ENCODE data around the gene SIRT7. TPM values are rescaled to one million over a fixed set of nuclear protein-coding genes. Genes with fewer than 3 reads are reported as not detected.

Gene SIRT7
- total and polyA plus RNA-seq, 7 donors, result 11.4 to 62.2 (median 28.8) TPM

- WGBS, 2 donors, result 1% methylated on average over 46 of the region's 46 CpGs
- Histone ChIP-seq H3K27me3 (peaks cover 0 to 13% (median 0%) of the 10 kb centered on the region in 3 donors), H3K4me1 (peaks cover 0 to 62% (median 59%) of the 10 kb centered on the region in 4 donors), H3K36me3 (peaks cover 7 to 13% (median 11%) of the 10 kb centered on the region in 4 donors), H3K9me3 (no peaks in the 10 kb centered on the region), H3K27ac (peak overlapping the region; percentile 98 to 99 (median 99)), H3K4me3 (peak overlapping the region; percentile 85 to 99 (median 92))
- peak; percentile 94 for DNase-seq
- intact Hi-C loops (cut with DNase I), result loop anchor here (2.0 kb wide), 1 partner anchor 56 kb away; the partner anchor contains the start of gene ARHGDIA
- TF ChIP-seq EP300 (IDR thresholded peaks at IDR 0.05), result no peak
- peak; percentile 54 to 61 (median 58) for TF ChIP-seq POLR2AphosphoS5 (IDR thresholded peaks at IDR 0.05)
- TF ChIP-seq POLR2A (IDR thresholded peaks at IDR 0.05), result peak; percentile 6 to 47
Observed at GRCh38 chr17:81926451-81927151, 8.6 kb upstream of the SIRT7 start.

DNA sequence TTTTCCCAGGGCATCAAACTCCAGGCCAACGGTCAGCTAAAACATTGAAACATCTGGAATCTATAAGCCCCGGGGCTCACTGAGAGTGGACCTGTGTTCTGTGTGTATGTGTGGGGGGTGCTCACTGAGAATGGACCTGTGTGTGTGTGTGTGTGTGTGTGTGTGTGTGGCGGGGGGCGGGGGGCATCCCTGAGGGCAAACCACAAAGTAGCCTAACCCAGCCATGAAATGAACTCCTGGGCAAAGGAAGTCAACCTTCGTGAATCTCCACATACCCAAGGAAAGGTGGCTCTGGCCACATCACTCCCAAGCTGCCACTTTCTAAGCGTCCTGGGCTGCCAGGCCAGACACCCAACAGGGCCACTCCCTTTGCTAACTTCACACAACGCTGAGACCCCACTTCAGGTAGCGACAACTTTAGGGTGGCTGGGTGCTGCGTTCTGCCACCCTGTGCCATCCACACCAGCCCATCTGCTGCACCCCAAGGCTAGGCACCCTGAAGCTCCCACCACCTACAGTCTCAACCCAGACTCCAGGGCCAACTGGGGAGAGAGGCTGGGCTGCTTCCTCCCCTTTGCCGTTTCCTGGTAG, 8.0 kb upstream of the SIRT7 start:
- H3K27ac ChIP-seq, result peak overlapping the region; percentile 98 to 99 (median 99)
- H3K9me3 ChIP-seq, result no peaks in the 10 kb centered on the region
- no peak for DNase-seq
- peak overlapping the region; percentile 85 to 99 (median 92) for H3K4me3 ChIP-seq
- 35 to 60% methylated on average over 10 of the region's 10 CpGs for WGBS, 2 donors
- peaks cover 7 to 19% (median 13%) of the 10 kb centered on the region in 4 donors for H3K36me3 ChIP-seq
- peaks cover 0 to 66% (median 61%) of the 10 kb centered on the region in 4 donors for H3K4me1 ChIP-seq
- intact Hi-C loops (cut with DNase I), result loop anchor here (2.0 kb wide), 1 partner anchor 55 kb away; the partner anchor contains the start of gene ARHGDIA
- peaks cover 0 to 13% (median 0%) of the 10 kb centered on the region in 3 donors for H3K27me3 ChIP-seq
- no peak for TF ChIP-seq POLR2AphosphoS5 (IDR thresholded peaks at IDR 0.05)
- TF ChIP-seq CTCF (IDR thresholded peaks at IDR 0.05), result no peak
- TF ChIP-seq EP300 (IDR thresholded peaks at IDR 0.05), result no peak
- TF ChIP-seq POLR2A (IDR thresholded peaks at IDR 0.05), result no peak

DNA sequence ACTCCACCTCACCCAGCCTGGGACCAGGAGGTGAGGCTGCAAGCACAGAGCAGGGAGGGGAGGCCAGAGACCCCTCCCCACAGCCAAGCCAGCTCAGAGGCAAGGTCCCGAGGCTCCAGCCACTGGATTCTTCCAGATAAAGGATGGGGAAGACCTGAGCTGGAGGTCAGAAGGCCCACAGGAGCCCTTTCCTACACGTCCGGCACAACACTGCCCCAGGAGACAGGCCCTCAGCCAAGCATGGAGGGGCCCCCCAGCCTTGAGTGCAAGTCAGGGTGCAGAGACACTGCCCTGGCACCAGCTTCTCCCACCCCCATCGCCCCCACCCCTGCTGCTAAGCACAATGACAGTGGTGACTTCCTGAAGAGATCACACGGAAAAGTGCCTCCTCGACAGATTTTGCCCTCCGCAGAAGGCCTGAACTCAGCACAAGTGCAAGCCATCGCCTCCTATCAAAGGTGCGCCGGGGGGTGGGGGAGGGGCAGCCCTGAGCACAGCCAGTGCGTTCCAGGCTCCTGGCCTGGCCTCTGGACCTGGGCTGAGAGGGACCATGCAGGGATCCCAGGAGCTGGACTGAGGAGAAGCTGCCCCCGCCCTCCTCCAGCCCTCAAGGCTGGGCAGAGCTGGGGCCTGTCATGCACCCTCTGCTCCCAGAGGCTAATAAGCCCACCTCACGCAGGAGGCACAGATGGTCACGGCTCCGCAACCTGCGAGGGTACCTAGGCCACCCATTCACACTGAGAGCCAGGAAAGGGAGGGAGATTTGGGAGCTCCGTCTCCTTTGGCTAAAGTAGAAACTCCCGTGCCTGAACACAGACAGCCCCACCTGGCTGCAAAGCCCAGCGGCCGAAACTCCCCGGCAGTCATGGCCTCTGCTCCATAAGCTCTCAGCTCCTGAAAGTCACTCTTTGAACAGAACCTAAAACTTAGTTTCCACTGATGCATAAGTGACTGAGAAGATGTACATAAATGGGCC, 6.9 kb upstream of the SIRT7 start:
- DNase-seq, result no peak
- Histone ChIP-seq H3K4me3 (no peak overlapping the region), H3K36me3 (peaks cover 7 to 30% (median 19%) of the 10 kb centered on the region in 4 donors), H3K27ac (peak overlapping the region; percentile 74 to 99 (median 87)), H3K9me3 (no peaks in the 10 kb centered on the region), H3K27me3 (peaks cover 0 to 13% (median 0%) of the 10 kb centered on the region in 3 donors), H3K4me1 (peaks cover 0 to 77% (median 71%) of the 10 kb centered on the region in 4 donors)
- intact Hi-C loops (cut with DNase I), result no loop called here
- 74 to 80% methylated on average over 21 of the region's 21 CpGs for WGBS, 2 donors
- TF ChIP-seq CTCF (IDR thresholded peaks at IDR 0.05), result no peak

DNA sequence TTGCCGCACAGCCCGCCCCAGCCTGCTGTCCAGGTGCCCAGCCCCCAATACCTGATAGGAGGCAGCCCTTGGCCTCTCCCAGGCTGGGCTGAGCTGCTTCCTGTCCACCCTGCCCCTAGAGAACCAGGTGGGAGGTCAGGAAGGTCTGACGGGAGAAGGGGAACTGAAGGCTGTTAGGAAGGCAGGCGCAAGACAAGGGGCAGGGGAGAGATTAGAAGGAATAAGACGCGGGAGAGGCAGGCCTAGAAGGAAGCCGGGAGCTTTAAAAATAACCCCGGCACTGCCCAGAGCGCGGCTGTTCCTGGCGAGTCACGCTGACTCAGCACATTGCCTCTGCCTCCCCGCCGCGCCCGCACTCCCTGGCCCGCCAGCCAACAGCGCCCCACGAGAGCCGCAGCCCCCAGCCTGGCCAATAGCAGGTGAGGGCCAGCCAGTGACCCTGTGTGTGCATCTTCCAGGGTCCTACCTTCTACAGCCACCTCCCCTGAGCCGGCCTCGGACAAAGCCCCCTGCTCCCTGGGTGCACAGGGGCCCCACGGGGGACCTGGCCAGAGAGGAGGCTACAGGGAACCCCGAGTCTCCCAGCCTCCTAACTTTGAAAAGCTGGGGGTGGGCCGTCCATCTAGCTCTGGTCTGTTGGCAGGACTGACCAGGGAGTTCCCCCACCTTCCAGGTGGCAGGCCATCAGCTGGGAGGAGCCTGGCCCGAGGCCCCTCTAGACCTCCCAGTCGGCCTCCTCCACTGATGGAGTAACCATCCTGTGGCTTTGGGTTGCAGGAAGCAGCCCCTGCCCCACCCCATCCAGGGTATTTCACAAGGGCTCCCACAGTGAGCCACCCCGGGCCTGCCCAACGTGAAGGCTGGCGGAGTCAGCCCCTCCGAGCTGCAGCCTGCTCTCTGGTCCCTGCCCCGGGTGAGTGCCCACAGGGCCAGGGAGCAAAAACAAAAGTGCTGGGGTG, 5.6 kb upstream of the SIRT7 start:
- peaks cover 7 to 36% (median 22%) of the 10 kb centered on the region in 4 donors for H3K36me3 ChIP-seq
- TF ChIP-seq EP300 (IDR thresholded peaks at IDR 0.05) (no peak), POLR2AphosphoS5 (IDR thresholded peaks at IDR 0.05) (peak in 1 of 4 donors; percentile 5), POLR2A (IDR thresholded peaks at IDR 0.05) (no peak), CTCF (IDR thresholded peaks at IDR 0.05) (no peak)
- H3K9me3 ChIP-seq, result no peaks in the 10 kb centered on the region
- intact Hi-C loops (cut with DNase I), result no loop called here
- peaks cover 0 to 81% (median 72%) of the 10 kb centered on the region in 4 donors for H3K4me1 ChIP-seq
- H3K27ac ChIP-seq, result peak overlapping the region; percentile 74 to 99 (median 87)
- peaks cover 0 to 6% (median 0%) of the 10 kb centered on the region in 3 donors for H3K27me3 ChIP-seq
- 24 to 34% methylated on average over 32 of the region's 32 CpGs for WGBS, 2 donors
- H3K4me3 ChIP-seq, result peak overlapping the region; percentile 28 to 42 (median 34)
- peak; percentile 86 for DNase-seq
